Rectal smooth muscle tissue (tissue), 1 donor: Measurements from ENCODE around the gene UBR4.

Experiments used
- H3K27ac ChIP-seq: one replicate; pipeline ENCODE4 v1.7.0; 2013; ENCODE audit warnings: low read depth, low read length, inconsistent platforms
- H3K27me3 ChIP-seq: one replicate; pipeline ENCODE4 v1.7.0; 2013; ENCODE audit warnings: low read length; ENCODE audit not compliant: control insufficient read depth, insufficient read depth
- H3K36me3 ChIP-seq: one replicate; pipeline ENCODE4 v1.7.0; 2013; ENCODE audit warnings: low read length; ENCODE audit not compliant: control insufficient read depth, insufficient read depth
- H3K4me1 ChIP-seq: one replicate; pipeline ENCODE4 v1.7.0; 2013; ENCODE audit warnings: low read length; ENCODE audit not compliant: control insufficient read depth, insufficient read depth
- H3K4me3 ChIP-seq: one replicate; pipeline ENCODE4 v1.7.0; 2013; ENCODE audit warnings: low read length
- H3K9ac ChIP-seq: one replicate; pipeline ENCODE4 v1.7.0; 2013; ENCODE audit warnings: low read length

Gene UBR4

GRCh38 chr1:19089524-19089923, 120.5 kb downstream of the UBR4 start:
- Histone ChIP-seq H3K27me3 (no peaks in the 10 kb centered on the region), H3K4me3 (no peak overlapping the region), H3K36me3 (peaks cover 51% of the 10 kb centered on the region), H3K27ac (no peak overlapping the region), H3K4me1 (peaks cover 11% of the 10 kb centered on the region), H3K9ac (no peak overlapping the region)

- peaks cover 55% of the 10 kb centered on the region for H3K36me3 ChIP-seq
- H3K27ac ChIP-seq = no peak overlapping the region
- no peak overlapping the region for H3K9ac ChIP-seq
- H3K4me1 ChIP-seq = peaks cover 11% of the 10 kb centered on the region
- no peaks in the 10 kb centered on the region for H3K27me3 ChIP-seq
- H3K4me3 ChIP-seq = no peak overlapping the region
Observed at GRCh38 chr1:19088717-19089442, 121.2 kb downstream of the UBR4 start.

GRCh38 chr1:19087737-19088594, 122.1 kb downstream of the UBR4 start:
- Histone ChIP-seq H3K9ac (no peak overlapping the region), H3K4me3 (no peak overlapping the region), H3K27me3 (no peaks in the 10 kb centered on the region), H3K4me1 (peaks cover 11% of the 10 kb centered on the region), H3K36me3 (peaks cover 52% of the 10 kb centered on the region), H3K27ac (no peak overlapping the region)

- no peak overlapping the region for H3K27ac ChIP-seq
- no peaks in the 10 kb centered on the region for H3K27me3 ChIP-seq
- H3K36me3 ChIP-seq = peaks cover 57% of the 10 kb centered on the region
- H3K9ac ChIP-seq = no peak overlapping the region
- H3K4me3 ChIP-seq = no peak overlapping the region
- peaks cover 11% of the 10 kb centered on the region for H3K4me1 ChIP-seq
Observed at GRCh38 chr1:19087017-19087736, 122.9 kb downstream of the UBR4 start.

- no peak overlapping the region for H3K27ac ChIP-seq
- peaks cover 59% of the 10 kb centered on the region for H3K36me3 ChIP-seq
- no peak overlapping the region for H3K9ac ChIP-seq
- no peak overlapping the region for H3K4me3 ChIP-seq
- H3K27me3 ChIP-seq = no peaks in the 10 kb centered on the region
- H3K4me1 ChIP-seq = peaks cover 10% of the 10 kb centered on the region
Observed at GRCh38 chr1:19086176-19086875, 123.7 kb downstream of the UBR4 start.

GRCh38 chr1:19084206-19084738, 125.8 kb downstream of the UBR4 start:
- peaks cover 72% of the 10 kb centered on the region for H3K36me3 ChIP-seq
- no peaks in the 10 kb centered on the region for H3K4me1 ChIP-seq
- H3K27ac ChIP-seq = no peak overlapping the region
- H3K27me3 ChIP-seq = no peaks in the 10 kb centered on the region
- H3K9ac ChIP-seq = no peak overlapping the region
- H3K4me3 ChIP-seq = no peak overlapping the region

GRCh38 chr1:19083081-19083480, 127.0 kb downstream of the UBR4 start:
- H3K36me3 ChIP-seq = peaks cover 69% of the 10 kb centered on the region
- H3K27ac ChIP-seq = no peak overlapping the region
- H3K4me1 ChIP-seq = no peaks in the 10 kb centered on the region
- no peak overlapping the region for H3K4me3 ChIP-seq
- no peak overlapping the region for H3K9ac ChIP-seq
- no peaks in the 10 kb centered on the region for H3K27me3 ChIP-seq

GRCh38 chr1:19081218-19081893, 128.7 kb downstream of the UBR4 start:
- Histone ChIP-seq H3K4me3 (no peak overlapping the region), H3K27me3 (no peaks in the 10 kb centered on the region), H3K4me1 (no peaks in the 10 kb centered on the region), H3K9ac (no peak overlapping the region), H3K36me3 (peaks cover 72% of the 10 kb centered on the region), H3K27ac (no peak overlapping the region)

GRCh38 chr1:19080721-19081120, 129.3 kb downstream of the UBR4 start:
- H3K27ac ChIP-seq = no peak overlapping the region
- no peak overlapping the region for H3K4me3 ChIP-seq
- peaks cover 74% of the 10 kb centered on the region for H3K36me3 ChIP-seq
- H3K4me1 ChIP-seq = no peaks in the 10 kb centered on the region
- no peak overlapping the region for H3K9ac ChIP-seq
- no peaks in the 10 kb centered on the region for H3K27me3 ChIP-seq

- peaks cover 5% of the 10 kb centered on the region for H3K4me1 ChIP-seq
- H3K36me3 ChIP-seq = peaks cover 77% of the 10 kb centered on the region
- H3K27ac ChIP-seq = no peak overlapping the region
- no peaks in the 10 kb centered on the region for H3K27me3 ChIP-seq
- no peak overlapping the region for H3K4me3 ChIP-seq
- H3K9ac ChIP-seq = no peak overlapping the region
Observed at GRCh38 chr1:19079541-19080472, 130.3 kb downstream of the UBR4 start.

- H3K4me3 ChIP-seq = no peak overlapping the region
- H3K36me3 ChIP-seq = peaks cover 68% of the 10 kb centered on the region
- peaks cover 9% of the 10 kb centered on the region for H3K4me1 ChIP-seq
- no peak overlapping the region for H3K27ac ChIP-seq
- H3K9ac ChIP-seq = no peak overlapping the region
- H3K27me3 ChIP-seq = no peaks in the 10 kb centered on the region
Observed at GRCh38 chr1:19078536-19078935, 131.5 kb downstream of the UBR4 start.
